KOPT-K1 (cell line): ENCODE results near the gene TREML1.

Source experiments
- H3K27ac ChIP-seq: fragments of 200-600 bp; sonication (generic); 2 replicates; pipeline ENCODE4 v1.5.1; 2016; ENCODE audit warnings: antibody characterized with exemption, mild to moderate bottlenecking, low read depth, low read length; ENCODE audit not compliant: poor library complexity, severe bottlenecking
- H3K36me3 ChIP-seq: fragments of 200-600 bp; sonication (generic); 2 replicates; pipeline ENCODE4 v1.5.1; 2017; ENCODE audit warnings: antibody characterized with exemption, mild to moderate bottlenecking, low read length, moderate library complexity; ENCODE audit not compliant: insufficient read depth
- H3K9me3 ChIP-seq: fragments of 200-600 bp; sonication (generic); 2 replicates; pipeline ENCODE4 v1.5.1; 2017; ENCODE audit warnings: antibody characterized with exemption, low read length, mild to moderate bottlenecking; ENCODE audit not compliant: insufficient read depth, poor library complexity, severe bottlenecking

Gene TREML1

DNA sequence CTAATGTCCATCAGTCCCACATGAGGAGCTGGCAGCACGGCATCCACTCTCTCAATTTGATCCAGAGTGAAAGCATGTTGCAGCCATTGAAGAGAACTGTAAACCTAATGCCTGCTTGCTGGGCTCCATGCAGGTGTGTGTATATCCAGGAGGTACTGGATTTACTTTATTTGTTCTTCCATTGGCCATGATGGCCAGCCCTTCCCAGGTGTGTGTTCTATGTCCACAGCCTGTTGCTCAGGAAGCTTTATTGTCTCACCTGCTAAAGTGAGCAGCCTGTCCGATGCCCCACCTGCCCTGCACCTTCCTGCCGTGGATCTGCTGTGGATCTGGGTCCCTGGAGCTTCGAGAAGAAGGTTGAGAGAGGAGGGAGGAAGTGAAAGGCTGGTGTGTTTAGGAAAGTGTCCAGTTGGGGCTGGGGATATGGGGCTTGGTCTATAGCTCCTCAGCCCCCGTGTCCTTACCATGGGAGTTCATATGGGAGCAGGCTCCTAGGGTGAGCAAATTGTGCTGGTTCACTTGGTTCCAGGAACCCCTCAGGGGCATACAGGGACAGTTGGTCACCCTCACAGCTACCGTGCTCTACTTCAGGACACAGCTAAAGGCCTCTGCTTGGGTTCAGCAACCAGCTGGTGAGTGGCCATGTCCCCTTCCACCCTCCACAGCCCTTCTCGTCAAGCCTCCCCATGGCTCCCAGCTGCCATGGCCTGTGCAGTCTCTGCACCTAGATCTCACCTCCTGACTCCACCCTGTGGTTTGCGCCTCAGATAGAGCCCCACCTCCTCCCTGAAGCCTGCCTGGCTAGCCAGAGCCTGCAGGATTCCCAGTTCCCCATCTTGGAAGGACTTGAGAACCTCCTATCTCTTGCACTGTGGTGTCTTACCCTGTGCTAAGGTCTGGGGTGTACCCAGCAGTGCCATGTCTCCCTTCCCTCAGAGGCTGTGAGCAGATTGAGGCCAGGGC, 34.1 kb upstream of the TREML1 start:
- Histone ChIP-seq H3K27ac (no peak overlapping the region), H3K9me3 (peaks cover 18% of the 10 kb centered on the region), H3K36me3 (peaks cover 27% of the 10 kb centered on the region)

DNA sequence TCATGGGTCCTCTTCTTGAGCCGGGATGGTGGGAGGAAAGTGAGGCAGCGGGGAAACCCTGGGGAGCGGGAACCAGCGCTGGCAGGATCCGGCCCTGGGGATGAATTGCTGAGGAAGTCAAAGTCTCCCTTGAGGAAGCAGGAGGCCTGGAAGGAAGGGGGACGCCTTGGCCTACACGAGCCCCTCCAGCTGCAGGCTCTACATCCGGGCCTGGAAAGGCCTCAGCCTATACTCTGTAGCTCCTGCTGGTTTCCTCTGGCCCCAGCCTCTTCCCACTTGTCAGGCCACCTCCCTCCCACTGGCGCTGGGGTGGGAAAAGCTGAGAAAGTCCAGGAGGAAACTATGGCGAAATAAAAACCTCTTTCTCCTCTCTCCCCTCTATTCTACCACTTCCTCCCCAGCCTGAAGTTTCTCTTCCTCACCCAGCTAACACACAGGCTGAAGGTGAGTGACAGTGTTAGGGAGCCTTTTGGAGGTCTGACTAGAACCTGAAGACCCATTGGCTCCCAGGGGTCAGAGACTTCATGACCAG, 31.9 kb upstream of the TREML1 start:
- H3K27ac ChIP-seq = no peak overlapping the region
- peaks cover 8% of the 10 kb centered on the region; the same call in 1 of the 2 replicates for H3K36me3 ChIP-seq
- peaks cover 18% of the 10 kb centered on the region for H3K9me3 ChIP-seq

DNA sequence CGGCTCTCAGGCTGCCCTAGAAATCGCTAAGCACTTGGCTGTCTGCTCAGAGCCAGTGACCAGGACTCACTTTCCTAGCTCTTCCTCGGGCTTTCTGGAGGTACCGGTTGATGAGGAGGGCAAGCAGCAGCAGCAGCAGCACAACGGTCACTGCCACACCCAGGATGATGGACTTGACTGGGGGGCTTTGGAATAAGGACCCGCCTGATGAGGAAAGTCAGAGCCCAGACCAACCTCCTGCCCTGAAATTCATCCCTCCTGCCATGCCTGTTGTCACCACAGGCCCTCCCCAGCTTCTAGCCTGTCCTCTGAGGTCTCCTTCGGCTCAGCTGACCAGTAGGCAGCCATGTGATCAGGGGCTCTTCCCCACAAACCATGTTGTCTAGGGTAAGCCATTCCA, 30.6 kb upstream of the TREML1 start:
- Histone ChIP-seq H3K36me3 (no peaks in the 10 kb centered on the region), H3K27ac (no peak overlapping the region)

DNA sequence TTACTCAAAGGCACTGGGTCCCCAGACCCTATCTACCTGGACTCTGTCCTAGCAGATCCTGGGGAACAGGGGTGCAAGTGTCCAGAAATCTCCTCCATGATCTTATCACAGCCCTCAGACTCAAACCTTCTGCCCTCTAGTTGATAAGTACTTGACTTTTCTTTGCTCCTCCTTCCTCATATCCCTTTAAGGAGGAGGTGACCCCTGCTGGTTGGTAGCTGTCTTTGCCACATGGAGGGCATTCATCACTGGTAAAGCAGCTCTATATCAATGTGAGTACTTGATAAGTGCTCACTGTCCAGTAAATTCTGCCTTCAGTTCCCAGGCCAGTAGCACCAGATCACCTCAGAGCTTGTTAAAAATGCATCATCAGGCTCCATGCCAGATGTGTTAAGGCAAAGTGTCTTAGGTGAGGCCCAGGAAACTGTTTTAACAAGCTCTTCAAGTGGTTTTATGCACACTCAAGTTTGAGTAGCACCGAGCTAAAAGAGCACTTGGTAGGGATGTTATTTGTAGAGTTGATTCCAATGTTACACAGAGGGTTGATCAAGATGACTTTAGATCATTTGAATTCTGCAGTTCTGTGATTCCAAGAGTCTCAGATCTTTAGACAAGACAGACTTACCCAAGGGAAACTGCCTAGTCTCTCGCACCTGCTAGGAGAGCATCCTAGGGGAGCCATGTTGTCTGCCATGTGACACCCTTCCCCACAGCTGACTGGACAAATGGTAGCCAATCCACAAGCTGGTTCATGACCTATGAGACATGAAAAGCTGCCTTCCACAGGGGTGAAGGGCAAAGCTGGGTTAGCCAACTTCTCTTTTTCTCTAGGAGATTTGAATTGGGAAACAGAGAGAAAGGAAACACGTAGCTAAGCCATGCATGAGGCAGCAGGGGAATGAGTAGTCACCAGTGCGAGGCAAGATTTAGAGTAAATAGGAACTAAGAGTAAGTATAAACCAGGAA, 28.2 kb upstream of the TREML1 start:
- no peaks in the 10 kb centered on the region for H3K36me3 ChIP-seq
- peak overlapping the region; percentile 17 for H3K27ac ChIP-seq
- no peaks in the 10 kb centered on the region for H3K9me3 ChIP-seq

More for the DNA sequence above, 30.6 kb upstream of the TREML1 start:
- H3K9me3 ChIP-seq = peaks cover 7% of the 10 kb centered on the region

DNA sequence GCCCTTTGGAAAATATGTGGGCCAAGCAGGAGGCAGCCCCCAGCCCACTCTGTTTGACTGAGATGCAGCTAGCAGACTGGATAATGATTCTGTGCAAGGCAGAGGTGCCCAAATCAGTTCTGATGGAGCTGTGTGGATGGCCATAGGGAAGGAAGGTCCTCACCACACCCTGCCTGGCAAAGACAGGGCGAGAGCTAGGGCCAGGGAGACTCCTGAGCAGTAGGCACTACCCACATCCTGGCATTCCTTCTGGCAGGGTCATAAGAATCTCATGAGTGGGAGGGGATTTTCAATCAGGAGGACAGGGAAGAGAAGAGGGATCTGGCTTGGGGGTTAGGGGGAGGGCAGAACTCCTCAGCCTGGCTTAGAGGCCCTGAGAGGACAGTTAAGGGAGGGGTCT, 27.4 kb upstream of the TREML1 start:
- Histone ChIP-seq H3K27ac (no peak overlapping the region), H3K36me3 (no peaks in the 10 kb centered on the region), H3K9me3 (no peaks in the 10 kb centered on the region)

DNA sequence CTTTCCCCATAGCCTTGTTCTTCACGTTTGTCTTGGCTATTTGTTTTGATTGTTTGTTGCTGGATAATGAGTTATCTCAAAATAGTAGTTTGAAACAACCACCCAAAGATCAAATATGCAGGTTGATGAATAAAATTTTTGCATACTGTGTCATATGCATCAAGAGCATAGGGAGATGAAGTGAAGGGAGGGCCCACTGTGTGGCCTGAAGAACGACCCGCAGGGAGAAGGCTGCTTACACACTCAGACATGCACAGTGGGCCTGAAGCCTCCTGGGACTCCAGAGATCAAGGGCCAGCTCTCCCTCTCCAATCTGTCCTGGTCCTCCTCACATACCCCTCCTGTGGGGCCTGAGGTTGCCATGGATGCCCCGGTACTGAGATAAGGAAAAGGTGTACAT, 25.0 kb upstream of the TREML1 start:
- Histone ChIP-seq H3K36me3 (no peaks in the 10 kb centered on the region), H3K27ac (no peak overlapping the region), H3K9me3 (no peaks in the 10 kb centered on the region)

DNA sequence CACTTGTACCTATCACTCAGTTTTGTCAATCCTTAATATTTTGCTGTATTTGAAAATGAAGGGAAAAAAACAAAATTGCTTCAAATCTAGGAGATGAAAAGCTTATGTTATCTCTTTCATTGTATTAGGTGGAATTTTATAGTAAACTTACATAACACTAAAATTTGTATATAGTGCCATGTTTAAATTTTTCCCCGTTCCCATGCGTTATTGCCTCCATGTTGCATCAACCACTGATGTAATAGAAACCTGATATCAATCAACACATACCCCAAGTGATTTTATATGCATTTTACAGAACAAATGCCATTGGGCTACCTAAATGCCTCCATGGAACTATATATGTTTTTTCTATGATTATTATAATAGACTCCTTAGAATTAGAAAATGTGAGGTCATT, 23.5 kb upstream of the TREML1 start:
- H3K9me3 ChIP-seq = no peaks in the 10 kb centered on the region
- no peaks in the 10 kb centered on the region for H3K36me3 ChIP-seq
- H3K27ac ChIP-seq = no peak overlapping the region

DNA sequence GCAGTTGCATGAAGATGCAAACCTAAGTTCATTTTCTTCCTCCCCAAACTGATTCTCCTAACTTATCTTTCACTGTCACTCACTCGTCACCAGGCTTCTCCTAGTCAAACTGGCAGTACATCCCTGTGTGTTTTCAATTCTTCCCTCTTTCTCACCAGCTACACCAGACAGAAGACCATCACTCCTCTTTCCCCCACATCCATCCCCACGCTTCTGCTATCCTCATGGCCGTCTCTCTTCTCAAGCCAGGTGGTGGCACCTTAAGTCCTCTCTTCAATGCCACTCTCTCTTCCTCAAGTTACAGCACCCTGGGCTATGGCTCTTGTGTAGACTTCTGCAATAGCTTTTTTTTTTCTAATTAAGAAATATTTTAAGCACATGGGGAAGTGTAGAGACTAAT, 23.1 kb upstream of the TREML1 start:
- Histone ChIP-seq H3K36me3 (no peaks in the 10 kb centered on the region), H3K27ac (no peak overlapping the region), H3K9me3 (no peaks in the 10 kb centered on the region)

DNA sequence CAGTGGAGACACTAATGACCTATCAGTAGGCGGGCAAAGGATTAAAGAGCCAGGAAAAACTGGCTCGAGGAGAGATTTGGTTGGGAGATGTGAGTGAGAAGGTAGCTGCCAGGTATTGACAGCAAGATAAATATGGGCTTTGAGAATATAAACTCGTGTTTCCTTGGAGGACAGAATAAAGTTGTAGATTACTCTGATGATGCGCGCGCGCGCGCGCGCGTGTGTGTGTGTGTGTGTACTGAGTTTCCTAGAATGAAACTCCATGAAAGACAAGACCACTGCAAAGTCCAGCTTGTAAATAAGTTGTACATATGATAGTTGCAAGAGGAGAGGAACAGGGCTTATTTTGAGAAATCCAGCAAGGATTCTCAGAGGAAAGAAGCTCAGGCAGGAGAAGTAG, 22.0 kb upstream of the TREML1 start:
- Histone ChIP-seq H3K27ac (no peak overlapping the region), H3K36me3 (no peaks in the 10 kb centered on the region), H3K9me3 (no peaks in the 10 kb centered on the region)

DNA sequence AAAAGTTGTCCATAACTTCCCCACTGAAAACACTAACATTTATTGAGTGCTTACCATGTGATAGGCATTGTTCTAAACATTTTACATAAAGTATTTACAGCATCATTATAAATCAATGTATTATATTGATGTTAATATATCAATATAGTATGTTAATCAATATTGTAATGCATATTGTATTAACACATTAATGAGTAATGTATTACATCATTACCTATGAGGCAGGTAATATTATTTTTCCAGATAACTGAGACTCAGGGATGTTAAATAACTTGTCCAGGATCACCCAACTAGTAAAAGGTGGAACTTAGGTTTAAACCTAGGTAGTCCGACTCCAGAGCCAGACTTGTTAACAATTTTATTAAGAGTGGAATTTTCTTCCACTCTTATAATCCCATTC, 20.9 kb upstream of the TREML1 start:
- Histone ChIP-seq H3K9me3 (no peaks in the 10 kb centered on the region), H3K36me3 (no peaks in the 10 kb centered on the region), H3K27ac (no peak overlapping the region)

DNA sequence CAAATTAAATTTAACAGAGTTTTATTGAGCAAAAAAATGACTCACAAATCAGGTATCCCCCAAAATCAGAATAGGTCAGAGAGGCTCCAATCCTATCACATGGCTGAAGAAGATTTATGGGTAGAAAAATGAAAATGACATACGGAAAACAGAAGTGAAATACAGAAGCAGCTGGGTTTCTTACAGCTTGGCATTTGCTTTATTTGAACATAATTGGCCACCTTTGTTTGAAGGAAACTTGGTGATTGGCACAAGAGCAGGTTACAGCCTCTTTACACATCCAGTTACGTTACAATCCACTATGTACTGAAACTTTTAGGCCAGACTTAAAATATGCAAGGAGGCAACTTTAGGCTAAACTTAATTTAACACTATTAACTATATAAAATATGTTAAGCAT, 20.5 kb upstream of the TREML1 start:
- no peaks in the 10 kb centered on the region for H3K9me3 ChIP-seq
- no peaks in the 10 kb centered on the region for H3K36me3 ChIP-seq
- H3K27ac ChIP-seq = no peak overlapping the region

DNA sequence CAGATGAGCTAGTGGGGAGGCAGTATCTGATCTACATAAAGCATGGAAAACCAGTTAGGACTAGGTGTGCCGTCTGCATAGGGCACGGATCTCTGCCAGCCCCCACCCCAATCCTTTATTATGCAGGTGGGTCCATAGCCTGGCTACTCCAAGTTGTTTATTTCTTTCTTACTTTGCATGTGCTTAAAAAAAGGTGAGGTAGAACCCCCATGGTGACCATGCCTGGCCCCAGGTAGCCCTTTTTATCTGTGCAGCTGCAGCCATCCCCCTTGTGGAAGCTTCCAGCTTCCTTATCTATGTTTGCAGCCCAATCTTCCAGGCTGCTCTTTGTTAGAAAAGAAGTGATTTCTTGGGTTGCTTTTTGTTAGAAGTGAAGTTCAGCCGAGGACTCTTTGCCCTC, 17.8 kb upstream of the TREML1 start:
- Histone ChIP-seq H3K36me3 (no peaks in the 10 kb centered on the region), H3K27ac (no peak overlapping the region)

DNA sequence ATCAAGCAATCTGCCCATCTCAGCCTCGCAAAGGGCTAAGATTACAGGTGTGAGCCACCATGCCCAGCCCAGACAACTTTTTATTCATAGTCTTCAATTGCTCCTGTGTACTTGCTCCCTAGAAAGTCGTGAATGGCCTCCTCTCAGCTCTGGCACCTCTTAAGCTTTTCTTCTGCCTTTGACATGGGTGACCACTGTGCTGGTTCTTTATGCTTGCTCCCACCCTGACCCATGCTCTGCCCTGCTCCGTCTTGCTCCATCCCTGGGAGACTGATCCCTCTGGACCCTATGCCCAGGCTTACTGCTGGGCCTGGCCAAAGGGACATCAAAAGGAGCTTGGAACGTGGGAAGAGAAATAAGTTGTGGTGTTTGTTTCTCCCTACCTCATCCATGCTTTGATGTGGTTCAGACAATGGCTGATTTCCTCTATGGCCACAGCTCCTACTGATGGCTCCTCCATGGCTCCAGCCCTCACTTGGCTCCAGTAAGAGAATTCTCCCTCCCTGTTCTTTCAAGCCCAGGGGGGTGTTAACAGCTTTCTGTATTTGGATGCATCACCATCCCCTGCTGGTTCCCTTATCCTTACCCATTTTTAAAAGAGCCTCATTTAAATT, 16.5 kb upstream of the TREML1 start:
- H3K36me3 ChIP-seq = no peaks in the 10 kb centered on the region
- H3K9me3 ChIP-seq = no peaks in the 10 kb centered on the region
- no peak overlapping the region for H3K27ac ChIP-seq

More for the DNA sequence above, 17.8 kb upstream of the TREML1 start:
- no peaks in the 10 kb centered on the region for H3K9me3 ChIP-seq

DNA sequence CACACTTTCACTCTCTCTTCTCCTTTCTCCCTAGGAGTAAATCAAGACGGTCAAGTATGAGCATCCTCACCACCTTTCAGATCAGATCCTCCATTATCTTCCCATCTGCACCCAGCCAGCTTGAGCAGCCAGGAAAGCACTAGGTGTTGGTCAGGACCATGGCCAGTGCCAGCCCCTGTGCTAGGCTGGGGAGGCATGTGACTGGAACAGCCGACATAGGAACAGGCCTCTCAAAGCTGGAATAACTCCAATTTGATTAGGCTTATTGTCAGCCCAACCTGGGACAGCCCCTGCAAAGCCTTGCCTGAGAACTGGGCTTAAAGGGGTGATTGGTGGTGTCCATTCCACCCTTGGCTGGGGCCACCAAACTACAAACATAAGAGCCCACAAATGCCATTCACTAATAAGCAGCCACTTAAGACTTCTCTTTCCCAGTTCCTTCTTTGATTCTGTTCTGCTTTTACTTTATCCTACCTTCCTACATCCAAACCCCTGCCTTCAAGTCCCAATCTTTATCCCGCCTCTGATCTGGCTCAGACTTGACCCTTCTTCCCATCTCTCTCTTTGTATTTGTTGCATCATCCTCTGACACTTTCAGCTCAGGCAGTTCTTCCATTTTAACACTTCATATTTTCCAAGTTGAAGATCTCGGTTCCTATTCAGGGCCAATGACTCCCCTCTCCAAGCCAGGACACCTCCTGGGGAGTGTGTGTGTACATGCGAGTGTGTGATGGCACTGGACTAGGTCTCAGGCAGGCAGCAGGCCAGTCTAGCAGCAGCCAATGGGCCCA, 13.2 kb upstream of the TREML1 start:
- Histone ChIP-seq H3K9me3 (no peaks in the 10 kb centered on the region), H3K27ac (no peak overlapping the region), H3K36me3 (no peaks in the 10 kb centered on the region)
